Measurements from ENCODE around the gene PDZRN3. TPM values are rescaled to one million over a fixed set of nuclear protein-coding genes. Genes with fewer than 3 reads are reported as not detected.

PDZRN3 gene
- total and polyA plus RNA-seq, 2 donors (not counting 3 experiments of a cell fraction or from before 2014, with no cell fraction given): not detected

GRCh38 chr3:73635254-73635653 is 10.5 kb upstream of the PDZRN3 start:
- H3K27me3 ChIP-seq (ENCODE audit: control insufficient read depth in 2 of 2, insufficient read depth in 2 of 2, low read length in 2 of 2): no peaks in the 10 kb centered on the region
- no peak overlapping the region for H2AFZ ChIP-seq (ENCODE audit: low read depth, low read length)
- ChIA-PET POLR2A (no interaction called here), CTCF (no interaction called here)
- no peak overlapping the region for H3K9ac ChIP-seq (replicated peaks; ENCODE audit: extremely low read depth, insufficient read depth, low read length)
- no peaks in the 10 kb centered on the region for H3K9me3 ChIP-seq (replicated peaks; ENCODE audit: control insufficient read depth, insufficient read depth, low read length)
- BruUV-seq (replicated peaks): no TSS peak
- no peak overlapping the region for H3K27ac ChIP-seq (ENCODE audit: insufficient read depth, low read depth, low read length)
- FAIRE-seq (no peak), DNase-seq (ENCODE audit: low read depth, low spot score) (no peak)
- H3K36me3 ChIP-seq (ENCODE audit: control insufficient read depth in 2 of 2, extremely low read depth in 1 of 2, insufficient read depth in 2 of 2, low read length in 2 of 2): no peaks in the 10 kb centered on the region
- no peaks in the 10 kb centered on the region for H3K4me1 ChIP-seq (ENCODE audit: control insufficient read depth, extremely low read depth, insufficient read depth, low read length)
- H4K20me1 ChIP-seq (replicated peaks; ENCODE audit: control insufficient read depth, extremely low read depth, insufficient read depth, low read length): no peaks in the 10 kb centered on the region
- no peak overlapping the region for H3K4me3 ChIP-seq (replicated peaks in 1 of 3; ENCODE audit: insufficient read depth in 1 of 3, low read depth in 1 of 3, low read length in 3 of 3)
- TF ChIP-seq POLR2AphosphoS5 (IDR thresholded peaks at IDR 0.05; ENCODE audit: insufficient read depth, low read depth, low read length): no peak
- no peak for TF ChIP-seq EZH2 (IDR thresholded peaks at IDR 0.05; ENCODE audit: borderline replicate concordance, low read depth, low read length, severe bottlenecking)
- TF ChIP-seq JUN (IDR thresholded peaks at IDR 0.05; ENCODE audit: borderline replicate concordance, insufficient read depth, insufficient read length, low read depth): no peak
- no peak for TF ChIP-seq GATA2 (IDR thresholded peaks at IDR 0.05; ENCODE audit: insufficient read depth, insufficient read length, low read depth, low read length)
- no peak for TF ChIP-seq POLR2A (IDR thresholded peaks at IDR 0.05; ENCODE audit: low read depth, low read length)
- H3K79me2 ChIP-seq (ENCODE audit: control insufficient read depth, insufficient read depth, low read length): no peaks in the 10 kb centered on the region
- intact Hi-C loops (cut with micrococcal nuclease): no loop called here
- no peaks in the 10 kb centered on the region for H3K9me1 ChIP-seq (replicated peaks; ENCODE audit: control insufficient read depth, extremely low read depth, insufficient read depth, low read length)
- no peak overlapping the region for H3K4me2 ChIP-seq (ENCODE audit: insufficient read depth, low read length)
- dilution Hi-C loops (cut with MboI; ENCODE audit: extremely low pct_ligation_motif_present, low sequenced_read_pairs): no loop called here

GRCh38 chr3:73633916-73634344 is 9.2 kb upstream of the PDZRN3 start:
- Histone ChIP-seq H3K9me1 (replicated peaks; ENCODE audit: control insufficient read depth, extremely low read depth, insufficient read depth, low read length) (no peaks in the 10 kb centered on the region), H3K4me1 (ENCODE audit: control insufficient read depth, extremely low read depth, insufficient read depth, low read length) (no peaks in the 10 kb centered on the region), H3K4me2 (ENCODE audit: insufficient read depth, low read length) (no peak overlapping the region), H3K27me3 (ENCODE audit: control insufficient read depth in 2 of 2, insufficient read depth in 2 of 2, low read length in 2 of 2) (no peaks in the 10 kb centered on the region), H3K9me3 (replicated peaks; ENCODE audit: control insufficient read depth, insufficient read depth, low read length) (no peaks in the 10 kb centered on the region), H3K79me2 (ENCODE audit: control insufficient read depth, insufficient read depth, low read length) (no peaks in the 10 kb centered on the region), H3K4me3 (replicated peaks in 1 of 3; ENCODE audit: insufficient read depth in 1 of 3, low read depth in 1 of 3, low read length in 3 of 3) (no peak overlapping the region), H4K20me1 (replicated peaks; ENCODE audit: control insufficient read depth, extremely low read depth, insufficient read depth, low read length) (no peaks in the 10 kb centered on the region), H3K9ac (replicated peaks; ENCODE audit: extremely low read depth, insufficient read depth, low read length) (no peak overlapping the region), H3K27ac (ENCODE audit: insufficient read depth, low read depth, low read length) (no peak overlapping the region), H2AFZ (ENCODE audit: low read depth, low read length) (no peak overlapping the region), H3K36me3 (ENCODE audit: control insufficient read depth in 2 of 2, extremely low read depth in 1 of 2, insufficient read depth in 2 of 2, low read length in 2 of 2) (no peaks in the 10 kb centered on the region)
- intact Hi-C loops (cut with micrococcal nuclease): no loop called here
- ChIA-PET CTCF (no interaction called here), POLR2A (no interaction called here)
- TF ChIP-seq MAX (IDR thresholded peaks at IDR 0.05; ENCODE audit: insufficient read depth, insufficient read length): no peak
- no peak for TF ChIP-seq POLR2AphosphoS5 (IDR thresholded peaks at IDR 0.05; ENCODE audit: insufficient read depth, low read depth, low read length)
- no peak for TF ChIP-seq MYC (IDR thresholded peaks at IDR 0.05; ENCODE audit: low read depth, low read length)
- no peak for TF ChIP-seq FOS (IDR thresholded peaks at IDR 0.05; ENCODE audit: borderline replicate concordance, insufficient read depth, low read length)
- TF ChIP-seq EZH2 (IDR thresholded peaks at IDR 0.05; ENCODE audit: borderline replicate concordance, low read depth, low read length, severe bottlenecking): no peak
- TF ChIP-seq, protein P1, sequence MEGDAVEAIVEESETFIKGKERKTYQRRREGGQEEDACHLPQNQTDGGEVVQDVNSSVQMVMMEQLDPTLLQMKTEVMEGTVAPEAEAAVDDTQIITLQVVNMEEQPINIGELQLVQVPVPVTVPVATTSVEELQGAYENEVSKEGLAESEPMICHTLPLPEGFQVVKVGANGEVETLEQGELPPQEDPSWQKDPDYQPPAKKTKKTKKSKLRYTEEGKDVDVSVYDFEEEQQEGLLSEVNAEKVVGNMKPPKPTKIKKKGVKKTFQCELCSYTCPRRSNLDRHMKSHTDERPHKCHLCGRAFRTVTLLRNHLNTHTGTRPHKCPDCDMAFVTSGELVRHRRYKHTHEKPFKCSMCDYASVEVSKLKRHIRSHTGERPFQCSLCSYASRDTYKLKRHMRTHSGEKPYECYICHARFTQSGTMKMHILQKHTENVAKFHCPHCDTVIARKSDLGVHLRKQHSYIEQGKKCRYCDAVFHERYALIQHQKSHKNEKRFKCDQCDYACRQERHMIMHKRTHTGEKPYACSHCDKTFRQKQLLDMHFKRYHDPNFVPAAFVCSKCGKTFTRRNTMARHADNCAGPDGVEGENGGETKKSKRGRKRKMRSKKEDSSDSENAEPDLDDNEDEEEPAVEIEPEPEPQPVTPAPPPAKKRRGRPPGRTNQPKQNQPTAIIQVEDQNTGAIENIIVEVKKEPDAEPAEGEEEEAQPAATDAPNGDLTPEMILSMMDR (IDR thresholded peaks at IDR 0.05; ENCODE audit: extremely low read depth in 1 of 2, insufficient read depth in 1 of 2, low read depth in 1 of 2, low read length in 2 of 2): no peak
- no peak for TF ChIP-seq POLR2A (IDR thresholded peaks at IDR 0.05; ENCODE audit: low read depth, low read length)
- no peak for TF ChIP-seq JUN (IDR thresholded peaks at IDR 0.05; ENCODE audit: borderline replicate concordance, insufficient read depth, insufficient read length, low read depth)
- no peak for TF ChIP-seq GATA2 (IDR thresholded peaks at IDR 0.05; ENCODE audit: insufficient read depth, insufficient read length, low read depth, low read length)
- DNase-seq (ENCODE audit: low read depth, low spot score): no peak
- dilution Hi-C loops (cut with MboI; ENCODE audit: extremely low pct_ligation_motif_present, low sequenced_read_pairs): no loop called here
- BruUV-seq (replicated peaks): no TSS peak
- no peak for FAIRE-seq
